Left lung (tissue), 10 donors: ENCODE results near the gene TMEM60. TPM values are rescaled to one million over a fixed set of nuclear protein-coding genes. Genes with fewer than 3 reads are reported as not detected.
A peak's percentile ranks its signal among the peaks of the same experiment; 100 is the strongest.

Source experiments
- ATAC-seq: fragments of 200-7000 bp; cut with Tn5 transposase; one replicate; pipeline ENCODE4 v1.9.1; 2020; ENCODE audit warnings: moderate library complexity
- DNase-seq, 4 donors: peaks; one replicate each; pipeline ENCODE4 v3.0.0-alpha.2; 2013 to 2020
- H3K27ac ChIP-seq, 2 donors: fragments of 200-600 bp; sonication (generic) in 1 of 2; one replicate each; pipeline versions ENCODE4 v1.5.0 to v1.8.0; 2020 to 2021
- H3K27me3 ChIP-seq, 2 donors: fragments of 200-600 bp; sonication (generic) in 1 of 2; one replicate each; pipeline versions ENCODE4 v1.5.0 to v1.8.0; 2020 to 2021
- H3K36me3 ChIP-seq, 2 donors: fragments of 200-600 bp; sonication (generic) in 1 of 2; one replicate each; pipeline versions ENCODE4 v1.5.0 to v1.8.0; 2020 to 2021
- H3K4me1 ChIP-seq, 2 donors: fragments of 200-600 bp; one replicate each; pipeline ENCODE4 v1.8.0; 2021
- H3K4me3 ChIP-seq, 2 donors: fragments of 200-600 bp; sonication (generic) in 1 of 2; one replicate each; pipeline versions ENCODE4 v1.5.0 to v1.8.0; 2020 to 2021; ENCODE audit warnings: mild to moderate bottlenecking in 1 of 2
- H3K9me3 ChIP-seq, 2 donors: fragments of 200-600 bp; sonication (generic) in 1 of 2; one replicate each; pipeline versions ENCODE4 v1.5.0 to v1.8.0; 2020 to 2021
- CTCF ChIP-seq, 2 donors: fragments of 200-600 bp; sonication (generic) in 1 of 2; IDR thresholded peaks; one replicate each; pipeline versions ENCODE4 v1.5.0 to v1.8.0; 2021; ENCODE audit warnings: antibody characterized with exemption in 2 of 2
- intact Hi-C, 2 donors: fragments of 100-400 bp; cut with DNase I; formaldehyde crosslinking; loops; one replicate each; pipeline versions ENCODE4 v1.11.2 to v1.14.2; 2022
- polyA plus RNA-seq, 6 donors: library from polyadenylated mRNA; unstranded; fragments of 120-200 nt; gene quantifications; one replicate each; pipeline ENCODE4 v1.2.1, GENCODE V29; 2013; ENCODE audit not compliant: insufficient read length in 6 of 6
- total RNA-seq, 2 donors: library from RNA; stranded (reverse); fragmentation: NEBNext Ultra II Directional; extraction: Animal tissue kit (Norgen Biotek cat#: 25700); gene quantifications; one replicate each; pipeline ENCODE4 v1.2.1, GENCODE V29; 2021
- donor health status: DM: no; HTN: yes; CAD: no.
- donor health status: DM: no; HTN: no; CAD: no.

The TMEM60 gene
- total and polyA plus RNA-seq, 8 donors: 20.2 to 22.8 (median 21.2) TPM

DNA sequence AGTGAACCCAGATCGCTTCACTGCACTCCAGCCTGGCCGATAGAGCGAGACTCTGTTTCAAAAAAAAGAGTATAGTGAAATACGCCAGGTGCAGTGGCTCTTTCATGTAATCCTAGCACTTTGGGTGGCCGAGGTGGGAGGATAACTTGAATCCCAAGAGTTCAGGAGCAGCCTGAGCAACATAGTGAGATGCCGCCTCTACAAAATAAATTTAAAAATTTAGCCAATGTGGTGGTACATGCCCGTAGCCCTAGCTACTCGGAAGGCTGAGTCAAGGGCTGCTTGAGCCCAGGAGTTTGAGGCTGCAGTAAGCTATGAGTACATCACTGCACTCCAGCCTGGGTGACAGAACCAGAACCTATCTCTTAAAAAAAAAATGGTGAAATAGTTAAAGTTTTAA, 27.9 kb downstream of the TMEM60 start:
- Histone ChIP-seq H3K27me3 (no peaks in the 10 kb centered on the region), H3K4me3 (no peak overlapping the region), H3K36me3 (peaks cover 0 to 68% of the 10 kb centered on the region in 2 donors), H3K27ac (no peak overlapping the region), H3K4me1 (peaks cover 0 to 13% of the 10 kb centered on the region in 2 donors), H3K9me3 (no peaks in the 10 kb centered on the region)
- no peak for ATAC-seq
- no peak for DNase-seq
- TF ChIP-seq CTCF (IDR thresholded peaks at IDR 0.05): no peak
- intact Hi-C loops: no loop called here

GRCh38 chr7:77766801-77767605, 31.2 kb downstream of the TMEM60 start:
- ATAC-seq: no peak

DNA sequence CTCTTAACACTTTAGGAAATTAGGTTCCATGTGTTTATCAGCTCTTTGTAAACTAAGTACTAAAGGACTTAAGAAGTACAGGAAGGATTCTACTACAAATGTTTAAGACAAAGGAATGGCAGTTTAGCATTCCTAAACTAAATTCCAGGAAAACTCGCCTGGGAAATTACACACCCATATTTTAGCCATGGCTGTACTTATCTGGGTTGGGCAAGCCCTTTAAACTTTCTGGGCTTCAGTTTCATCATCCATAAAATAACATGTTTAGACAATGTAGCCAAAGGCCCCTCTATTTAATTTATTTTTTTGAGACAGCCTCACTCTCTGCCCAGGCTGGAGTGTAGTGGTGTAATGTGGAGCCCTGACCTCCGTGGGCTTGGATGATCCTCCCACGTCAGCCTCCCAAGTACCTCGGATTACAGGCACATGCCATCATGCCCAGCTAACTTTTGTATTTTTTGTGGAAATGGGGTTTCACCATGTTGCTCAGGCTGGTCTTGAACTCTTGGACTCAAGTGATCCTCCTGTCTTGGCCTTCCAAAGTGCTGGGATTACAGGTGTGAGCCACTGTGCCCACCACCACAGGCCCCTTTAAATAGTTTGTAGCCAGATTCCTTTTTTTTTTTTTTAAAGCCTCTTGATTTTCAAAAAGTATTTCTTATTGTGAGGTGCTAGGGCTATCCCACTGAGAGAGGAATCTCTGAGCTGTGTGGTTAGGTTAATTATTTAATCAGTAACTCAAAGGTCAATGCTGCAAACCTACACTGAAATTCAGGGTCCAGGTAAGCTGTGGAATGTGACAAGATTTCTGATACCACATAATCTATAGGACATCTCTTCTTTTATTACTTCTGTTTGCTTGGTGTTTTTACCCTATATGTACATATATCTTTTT, 32.1 kb downstream of the TMEM60 start:
- no peak for DNase-seq
- no peaks in the 10 kb centered on the region for H3K9me3 ChIP-seq
- H3K4me1 ChIP-seq: peaks cover 0 to 30% of the 10 kb centered on the region in 2 donors
- ATAC-seq: no peak
- no peaks in the 10 kb centered on the region for H3K27me3 ChIP-seq
- H3K36me3 ChIP-seq: peaks cover 0 to 31% of the 10 kb centered on the region in 2 donors
- H3K27ac ChIP-seq: peak overlapping the region in 1 of 2 donors; percentile 30
- TF ChIP-seq CTCF (IDR thresholded peaks at IDR 0.05): no peak
- H3K4me3 ChIP-seq: no peak overlapping the region
- intact Hi-C loops: no loop called here

More at GRCh38 chr7:77766801-77767605, 31.2 kb downstream of the TMEM60 start:
- Histone ChIP-seq H3K4me1 (peaks cover 0 to 30% of the 10 kb centered on the region in 2 donors), H3K4me3 (no peak overlapping the region), H3K27me3 (no peaks in the 10 kb centered on the region), H3K9me3 (no peaks in the 10 kb centered on the region), H3K36me3 (peaks cover 0 to 38% of the 10 kb centered on the region in 2 donors), H3K27ac (no peak overlapping the region)
- no peak for TF ChIP-seq CTCF (IDR thresholded peaks at IDR 0.05)
- DNase-seq: no peak
- intact Hi-C loops: no loop called here

- no peak for DNase-seq
- no peaks in the 10 kb centered on the region for H3K9me3 ChIP-seq
- H3K27ac ChIP-seq: peak overlapping the region in 1 of 2 donors; percentile 30
- peaks cover 0 to 30% of the 10 kb centered on the region in 2 donors for H3K4me1 ChIP-seq
- intact Hi-C loops: no loop called here
- no peak for ATAC-seq
- no peaks in the 10 kb centered on the region for H3K27me3 ChIP-seq
- H3K4me3 ChIP-seq: no peak overlapping the region
- peaks cover 0 to 25% of the 10 kb centered on the region in 2 donors for H3K36me3 ChIP-seq
- no peak for TF ChIP-seq CTCF (IDR thresholded peaks at IDR 0.05)
Measured at GRCh38 chr7:77765481-77765880, 32.8 kb downstream of the TMEM60 start.
